ENCODE measurements around the gene DNAJC8.

Gene DNAJC8

DNA sequence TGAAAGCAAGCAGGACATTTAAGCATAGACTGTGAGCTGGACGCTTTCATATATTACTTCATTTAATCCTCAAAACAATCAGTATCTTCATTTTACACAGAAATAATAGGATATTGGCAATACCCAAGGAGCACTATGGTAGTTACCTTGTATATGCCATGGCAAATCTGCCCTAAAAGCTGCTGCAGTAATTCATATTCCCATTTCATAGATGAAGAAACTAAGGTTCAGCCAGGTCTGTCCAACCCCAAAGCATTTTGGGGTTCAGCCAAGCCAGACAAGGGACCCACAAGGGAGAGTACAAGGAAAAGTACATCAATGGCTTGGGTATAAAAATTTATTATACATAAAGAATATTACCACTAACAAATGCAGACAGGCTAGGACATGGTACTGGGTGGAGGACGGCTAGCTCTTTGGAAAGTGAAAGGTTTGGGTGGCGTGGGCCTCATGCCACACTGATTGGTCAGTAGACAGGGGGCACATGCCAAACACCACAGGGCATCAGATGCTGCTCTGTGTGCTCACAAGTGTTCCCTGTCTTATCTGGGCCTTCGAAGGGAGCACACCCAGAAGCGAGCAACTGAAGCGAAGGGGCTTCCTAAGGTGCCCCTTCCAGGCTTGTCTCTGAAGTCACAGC lies 32.5 kb downstream of the DNAJC8 start:
- no peak for DNase-seq

DNA sequence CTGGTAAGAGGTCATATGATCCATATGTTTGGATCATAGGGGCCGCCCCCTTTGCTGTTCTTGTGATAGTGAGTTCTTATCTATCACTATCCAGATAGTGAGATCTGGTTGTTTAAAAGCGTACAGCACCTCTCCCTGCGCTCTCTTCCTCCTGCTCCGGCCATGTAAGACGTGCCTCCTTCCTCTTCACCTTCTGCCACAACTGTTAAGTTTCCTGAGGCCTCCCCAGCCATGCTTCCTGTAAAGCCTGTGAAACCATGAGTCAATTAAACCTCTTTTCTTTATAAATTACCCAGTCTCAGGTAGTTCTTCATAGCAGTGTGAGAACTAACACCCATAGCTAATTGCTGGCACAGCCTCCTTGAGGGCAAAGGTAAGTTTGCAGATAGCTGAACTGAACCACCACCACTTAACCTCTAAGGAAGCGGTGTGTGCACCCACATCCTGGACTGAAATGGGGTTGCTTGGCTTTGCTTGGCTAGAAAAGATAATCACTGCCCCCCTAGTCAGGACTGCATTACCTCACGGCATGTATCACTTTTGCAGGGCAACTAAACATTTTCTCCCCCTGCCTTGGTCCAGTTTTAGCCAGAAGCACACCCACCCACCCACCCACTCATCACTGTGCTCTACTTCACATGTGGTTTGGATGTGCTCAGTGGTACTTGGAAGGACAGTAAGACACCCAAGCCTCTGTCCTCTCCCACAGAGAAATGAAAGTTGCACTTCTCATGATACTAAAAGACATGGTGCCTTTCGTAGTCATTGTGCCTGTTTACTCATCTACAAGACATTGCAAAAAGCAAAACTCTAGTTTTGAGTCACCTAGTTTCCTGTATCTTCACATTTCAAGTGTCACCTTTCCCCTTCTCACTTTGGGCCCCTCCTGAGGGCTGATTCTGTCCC lies 33.2 kb downstream of the DNAJC8 start:
- no peak for DNase-seq

DNA sequence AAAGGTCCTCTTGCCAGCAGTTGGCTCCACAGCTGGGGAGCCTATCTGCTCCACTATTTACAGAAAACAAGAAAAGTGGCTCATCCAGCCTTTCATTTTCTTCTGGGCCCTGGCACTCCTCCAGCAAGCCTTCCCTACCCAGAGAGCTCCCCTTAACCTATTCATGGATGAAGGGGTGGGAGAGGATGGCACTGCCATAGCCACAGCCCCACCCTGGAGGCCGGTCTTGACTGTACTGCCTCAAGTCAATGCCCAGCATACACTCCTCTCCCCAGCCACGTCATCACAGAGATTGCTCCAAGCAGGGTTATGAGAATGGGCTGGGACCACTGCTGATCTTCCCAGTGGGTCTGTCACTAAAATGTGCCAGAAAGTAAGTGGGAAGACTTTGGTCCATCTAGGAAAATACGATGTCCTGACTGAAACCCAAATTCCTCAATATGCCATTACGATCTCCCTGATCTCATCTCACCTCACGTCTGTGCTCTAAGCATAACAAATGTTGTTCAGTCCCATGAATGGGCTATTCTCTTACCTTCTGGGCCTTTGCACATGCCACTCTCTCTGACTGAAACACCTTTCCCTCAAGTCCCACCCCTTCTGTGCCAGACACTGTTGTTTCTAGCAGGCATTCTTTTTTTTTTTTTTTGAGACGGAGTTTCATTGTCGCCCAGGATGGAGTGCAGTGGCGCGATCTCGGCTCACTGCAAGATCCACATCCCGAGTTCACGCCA lies 35.0 kb downstream of the DNAJC8 start:
- DNase-seq, result no peak

DNA sequence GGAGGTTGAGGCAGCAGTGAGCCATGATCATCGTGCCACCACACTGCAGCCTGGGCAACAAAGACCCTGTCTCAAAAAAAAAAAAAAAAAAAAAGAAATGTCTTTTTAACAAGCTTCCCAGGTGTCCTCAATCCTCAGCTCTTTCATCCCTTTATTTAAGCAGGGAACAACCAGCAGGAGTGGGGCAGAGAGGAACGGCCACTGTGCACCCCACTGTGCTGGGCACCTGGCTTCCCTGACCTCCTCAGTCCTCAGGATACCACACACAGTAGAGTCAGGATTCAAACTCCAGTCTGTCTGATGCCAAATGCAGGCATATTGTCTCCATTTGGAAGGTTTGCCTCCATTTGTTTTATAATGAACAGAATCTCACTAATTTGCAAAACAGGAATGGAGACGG lies 36.5 kb downstream of the DNAJC8 start:
- DNase-seq, result no peak

DNA sequence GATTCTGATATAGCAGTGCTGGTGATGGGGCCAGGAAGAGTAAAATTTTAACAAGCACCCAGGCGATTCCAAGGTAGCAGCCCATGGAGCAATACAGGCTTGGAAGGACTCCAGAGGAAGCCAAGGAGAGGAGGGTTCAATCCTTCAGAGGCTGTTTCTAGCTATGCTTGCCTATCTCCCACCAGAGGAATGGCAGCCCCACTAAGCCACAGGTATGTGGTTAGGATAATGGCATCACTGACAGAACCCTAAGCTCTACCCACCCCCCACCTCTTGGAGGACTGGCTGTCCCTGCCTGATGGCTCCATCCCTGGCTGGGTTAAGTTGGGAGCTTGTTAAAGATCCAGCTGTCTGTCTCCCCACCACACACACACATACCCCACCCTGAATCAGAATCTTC lies 37.0 kb downstream of the DNAJC8 start:
- no peak for DNase-seq

DNA sequence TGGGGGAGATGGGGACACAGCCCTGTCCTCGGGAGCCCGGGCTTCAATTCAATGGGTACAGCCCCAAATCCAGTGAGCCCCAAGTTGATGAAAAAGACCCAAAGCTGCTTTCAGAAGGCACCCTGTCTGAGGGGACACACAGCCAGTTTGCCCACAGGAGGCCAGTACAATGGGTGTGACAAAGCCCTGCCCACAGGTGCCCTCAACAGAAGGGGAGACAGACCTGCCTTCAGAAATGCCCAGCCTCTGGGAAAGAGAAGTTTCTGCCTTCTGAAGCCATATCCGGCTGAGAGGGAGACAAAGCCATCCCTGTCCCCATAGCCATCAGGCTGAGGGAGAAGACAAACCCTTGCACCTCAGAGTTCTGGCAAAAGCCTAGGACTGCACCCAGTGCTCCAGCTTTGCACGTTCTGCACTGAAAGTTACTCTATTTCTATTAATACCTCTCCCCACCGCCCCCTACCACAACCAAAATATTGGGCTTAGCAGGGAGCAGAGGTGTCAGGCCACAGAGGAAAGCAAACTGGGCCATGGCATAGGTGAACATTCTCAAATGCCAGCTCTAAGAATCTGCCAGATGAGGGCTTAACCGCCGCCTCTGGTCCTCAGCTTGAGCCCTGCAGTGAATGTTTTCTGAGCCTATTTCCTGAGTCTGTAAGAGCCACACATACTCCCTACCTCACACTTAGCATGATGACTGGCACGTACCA lies 38.3 kb downstream of the DNAJC8 start:
- no peak for DNase-seq

DNA sequence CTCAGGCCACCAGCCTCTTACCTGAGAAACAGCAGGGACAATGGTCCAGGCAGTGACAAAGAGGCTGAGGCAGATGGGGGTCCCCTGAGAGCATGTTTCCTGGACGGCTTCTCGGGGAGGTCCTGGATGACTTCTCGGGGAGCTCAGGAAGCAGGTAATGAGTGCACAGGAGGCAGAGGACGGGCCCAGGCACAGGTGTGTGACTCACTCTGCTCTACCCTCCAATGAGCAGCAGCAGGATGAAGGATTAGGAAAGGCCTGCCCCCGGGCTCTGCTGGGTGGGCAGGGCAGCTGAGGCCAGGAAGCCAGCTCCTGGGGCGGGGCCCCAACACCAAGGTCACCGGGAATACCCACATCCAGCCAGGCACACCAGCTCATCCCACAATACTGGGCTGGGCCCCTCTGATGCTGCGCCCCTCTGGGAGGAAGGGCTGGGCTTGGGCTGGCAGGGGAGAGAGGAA lies 39.1 kb downstream of the DNAJC8 start:
- no peak for DNase-seq

DNA sequence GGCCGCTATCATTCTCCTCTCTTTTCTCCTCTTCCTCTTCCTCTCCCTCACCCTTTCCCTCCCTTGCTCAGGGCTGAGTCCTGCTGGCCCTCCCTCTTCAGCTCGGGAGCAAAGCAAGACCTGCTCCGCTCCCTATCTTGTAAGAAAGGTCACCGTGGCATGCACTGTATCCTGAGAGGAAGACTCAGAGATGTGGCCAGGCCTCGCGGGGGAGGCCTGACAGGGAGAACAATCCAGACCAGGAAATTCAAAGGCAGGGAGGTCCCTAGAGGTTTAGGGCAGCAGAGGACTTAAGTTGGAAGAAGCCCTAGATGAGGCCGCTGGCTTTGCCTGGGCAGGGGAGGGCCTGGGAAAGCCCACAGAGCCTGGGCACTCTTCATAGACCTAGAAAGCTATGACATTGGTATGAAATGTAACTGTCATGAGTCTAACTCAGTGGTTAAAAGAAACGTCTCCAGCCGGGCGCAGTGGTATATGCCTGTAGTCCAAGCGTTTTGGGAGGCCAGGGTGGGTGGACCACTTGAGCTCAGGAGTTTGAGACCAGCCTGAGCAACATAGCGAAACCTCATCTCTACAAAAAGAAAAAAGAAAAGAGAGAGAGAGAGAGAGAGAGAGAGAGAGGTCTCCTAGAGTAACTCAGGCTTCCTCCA lies 41.7 kb downstream of the DNAJC8 start:
- DNase-seq, result peak; percentile 46

DNA sequence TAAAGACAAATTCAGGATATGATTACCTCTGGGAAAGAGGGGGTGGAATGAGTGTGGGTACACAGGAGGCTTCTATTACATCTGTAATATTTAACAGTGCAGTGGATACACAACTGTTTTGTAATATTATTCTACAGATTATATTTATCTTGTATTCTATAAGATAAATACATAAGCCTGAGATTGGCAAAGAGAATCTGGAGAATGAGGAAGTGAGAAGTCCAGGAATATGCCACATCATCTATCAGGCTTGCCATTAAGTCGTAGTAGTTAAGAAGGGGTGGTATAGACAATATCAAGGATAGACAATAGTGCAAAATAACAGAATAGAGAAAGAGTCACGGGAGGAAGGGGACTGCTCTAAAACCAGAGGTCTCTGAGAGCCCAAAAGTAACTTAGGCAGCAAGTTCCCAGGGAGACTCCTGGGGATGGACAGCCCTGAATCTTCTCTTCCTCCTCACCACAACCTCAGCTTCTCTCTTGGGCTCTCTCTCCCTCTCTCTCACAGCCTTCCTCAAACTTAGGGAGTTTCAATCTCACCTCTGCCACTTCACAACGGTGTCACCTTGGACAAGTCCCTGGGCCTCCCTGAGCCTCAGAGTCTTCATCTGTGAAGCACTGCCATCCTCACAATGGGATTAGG lies 42.4 kb downstream of the DNAJC8 start:
- peak; percentile 51 for DNase-seq

DNA sequence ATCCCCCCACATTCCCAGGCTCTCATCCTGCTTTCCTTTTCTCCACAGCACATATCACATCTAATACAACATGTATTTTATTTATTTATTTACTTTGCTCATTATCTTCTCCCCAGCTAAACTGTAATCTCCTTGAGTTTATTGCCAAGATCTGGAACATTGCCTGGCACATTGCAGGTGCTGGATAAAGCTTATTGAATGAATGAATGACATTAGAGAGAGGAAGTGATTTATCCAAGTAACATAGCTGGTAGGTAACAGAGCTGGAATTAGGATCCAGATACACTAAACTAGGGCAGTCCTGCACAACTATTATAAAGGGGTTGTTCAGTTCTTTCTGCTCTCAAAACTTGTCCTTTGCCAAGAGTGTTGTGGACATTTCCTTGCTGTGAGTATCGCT lies 47.8 kb downstream of the DNAJC8 start:
- DNase-seq, result no peak

DNA sequence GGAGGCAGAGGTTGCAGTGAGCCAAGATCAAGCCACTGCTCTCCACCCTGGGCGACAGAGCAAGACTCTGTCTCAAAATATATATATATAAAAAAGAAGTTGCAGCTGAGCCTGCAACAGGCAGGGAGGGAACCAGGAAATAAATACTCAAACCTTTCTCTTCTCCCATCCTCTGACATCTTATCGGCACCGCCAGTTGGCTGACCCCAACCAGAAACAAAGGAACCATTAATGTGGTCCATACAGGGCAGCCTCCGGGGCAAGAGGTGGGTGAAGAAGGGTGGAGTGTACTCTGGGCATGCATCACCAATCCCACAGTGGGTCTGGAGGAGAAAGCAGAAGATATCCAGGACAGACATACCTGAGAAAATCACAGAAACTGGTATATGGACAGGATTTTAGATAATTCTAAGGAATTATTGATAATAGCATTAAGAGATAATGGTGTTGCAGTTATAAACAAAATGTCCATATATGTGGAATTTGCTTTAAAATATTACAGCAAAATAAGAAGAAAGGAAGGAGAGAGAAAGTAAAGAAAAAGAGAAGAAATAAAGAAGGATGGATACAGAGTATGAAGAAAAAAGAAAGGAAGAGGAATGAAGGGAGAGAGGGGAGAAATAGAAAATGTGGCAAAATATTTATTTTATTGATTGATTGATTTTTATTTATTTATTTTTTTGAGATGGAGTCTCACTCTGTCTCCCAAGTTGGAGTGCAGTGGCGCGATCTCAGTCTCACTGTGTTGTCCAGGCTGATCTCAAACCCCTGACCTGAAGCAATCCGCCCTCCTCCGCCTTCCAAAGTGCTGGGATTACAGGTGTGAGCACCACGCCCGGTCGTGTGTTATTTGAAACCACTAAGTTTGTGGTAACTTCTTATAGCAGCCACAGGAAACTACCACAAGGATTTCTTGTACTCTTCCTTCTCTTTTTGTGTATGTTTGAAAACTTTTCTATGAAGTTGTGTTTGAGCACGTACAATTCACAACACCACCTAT lies 52.2 kb downstream of the DNAJC8 start:
- DNase-seq, result no peak

DNA sequence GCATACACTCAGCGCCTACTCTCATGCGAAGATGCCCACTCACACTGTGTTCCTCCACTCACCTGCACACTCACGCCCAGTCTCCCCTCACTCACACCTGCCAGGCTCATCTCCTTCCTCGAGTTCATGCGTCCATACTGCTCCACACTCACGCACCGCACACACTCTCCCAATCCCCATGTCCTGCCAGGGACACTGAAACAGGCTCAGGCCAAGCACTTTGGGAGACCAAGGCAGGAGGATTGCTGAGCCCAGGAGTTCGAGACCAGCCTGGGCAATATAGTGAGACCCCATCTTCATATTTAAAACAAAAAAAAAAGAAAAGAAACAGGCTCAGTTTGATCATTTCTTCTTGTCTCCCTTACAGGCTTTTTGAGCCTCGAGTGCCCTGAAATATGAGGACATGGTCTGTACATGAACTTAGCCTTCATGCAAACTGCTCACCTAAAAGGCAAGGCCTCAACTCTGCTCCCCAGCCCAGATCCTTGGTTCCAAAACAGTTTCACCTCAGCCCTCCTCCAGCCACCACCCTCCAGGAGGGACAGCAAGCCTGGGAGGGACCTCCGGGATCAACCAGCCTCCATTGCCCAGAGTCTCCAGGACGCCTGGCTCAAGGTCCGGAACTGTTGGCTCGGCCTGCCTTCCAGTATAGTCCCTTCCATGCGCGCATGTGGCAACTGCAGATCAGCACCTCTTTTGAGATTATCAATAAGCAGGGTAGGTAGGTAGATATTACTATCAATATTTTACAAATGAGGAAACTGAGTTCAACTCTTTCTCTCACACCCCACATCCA lies 53.9 kb downstream of the DNAJC8 start:
- DNase-seq, result no peak

DNA sequence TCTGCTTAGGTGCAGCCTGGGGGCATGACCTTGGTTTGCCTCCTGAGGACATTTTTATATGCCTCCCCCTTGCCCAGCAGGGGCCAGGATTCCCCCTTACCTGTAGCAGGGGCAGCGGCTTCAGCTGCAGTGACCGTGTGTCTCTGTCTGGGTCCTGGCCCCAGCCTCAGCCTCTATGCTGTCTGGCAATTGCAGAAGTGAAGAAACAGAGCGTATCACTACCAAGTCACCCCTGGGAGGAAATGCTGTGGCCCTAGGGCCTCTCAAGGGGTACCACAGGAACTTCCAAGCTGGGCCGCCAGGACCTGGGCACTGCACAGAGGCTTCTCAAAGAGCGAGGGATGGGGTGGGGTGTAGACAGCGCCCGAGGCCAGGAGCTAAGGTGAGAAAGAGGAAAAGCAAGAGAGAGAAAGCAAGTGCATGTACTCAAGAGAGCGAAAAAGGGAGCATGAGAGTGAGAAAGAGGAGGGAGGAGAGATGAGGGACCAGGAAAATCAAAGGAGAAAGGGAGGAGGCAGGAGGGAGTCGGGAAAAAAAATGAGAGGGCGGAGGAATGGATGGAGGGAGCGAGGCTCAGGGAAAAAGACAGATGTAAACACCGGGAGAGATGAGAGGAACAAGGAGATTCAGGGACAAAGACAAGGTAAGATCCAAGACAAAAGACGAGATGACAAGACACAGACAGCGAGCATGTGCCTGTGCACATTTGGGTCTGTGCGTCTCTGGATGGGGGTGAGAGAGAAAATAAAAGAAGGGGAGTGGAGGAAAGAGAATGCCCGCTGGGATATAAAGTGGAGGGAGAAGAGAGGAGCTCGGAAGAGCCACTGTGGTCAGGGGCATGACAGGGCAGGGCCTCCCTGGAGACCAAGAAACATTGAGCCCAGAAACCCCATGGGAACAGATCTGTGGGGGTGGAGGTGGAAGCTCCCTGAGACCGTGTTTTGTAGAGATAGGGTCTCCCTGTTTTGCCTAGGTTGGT lies 56.0 kb downstream of the DNAJC8 start, which contains the start of gene PTAFR:
TSS of gene PTAFR (minus strand) at position 199 of the 979 bp plus-strand sequence. CDS start 25,669 bp downstream, outside the sequence.
- no peak for DNase-seq

DNA sequence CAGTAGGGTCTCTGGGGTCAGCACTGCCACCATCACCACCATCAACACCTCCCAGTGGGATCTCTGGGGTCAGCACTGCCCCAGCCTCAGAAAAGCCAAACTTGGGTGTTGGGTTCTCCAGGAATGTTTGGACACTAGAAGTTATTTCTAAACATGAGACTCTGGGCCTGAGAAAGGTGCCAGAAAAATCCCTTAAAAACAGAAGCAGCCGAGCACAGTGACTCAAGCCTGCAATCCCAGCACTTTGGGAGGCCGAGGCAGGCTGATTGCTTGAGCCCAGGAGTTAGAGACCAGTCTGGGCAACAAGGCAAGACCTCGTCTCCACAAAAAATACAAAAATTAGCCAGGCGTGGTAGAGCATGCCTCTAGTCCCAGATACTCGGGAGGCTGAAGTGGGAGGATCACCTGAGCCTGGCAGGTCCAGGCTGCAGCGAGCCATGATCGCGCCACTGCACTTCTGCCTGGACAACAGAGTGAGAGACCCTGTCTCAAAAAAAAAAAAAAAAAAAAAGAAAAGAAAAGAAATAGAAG lies 56.8 kb downstream of the DNAJC8 start:
- DNase-seq, result no peak

DNA sequence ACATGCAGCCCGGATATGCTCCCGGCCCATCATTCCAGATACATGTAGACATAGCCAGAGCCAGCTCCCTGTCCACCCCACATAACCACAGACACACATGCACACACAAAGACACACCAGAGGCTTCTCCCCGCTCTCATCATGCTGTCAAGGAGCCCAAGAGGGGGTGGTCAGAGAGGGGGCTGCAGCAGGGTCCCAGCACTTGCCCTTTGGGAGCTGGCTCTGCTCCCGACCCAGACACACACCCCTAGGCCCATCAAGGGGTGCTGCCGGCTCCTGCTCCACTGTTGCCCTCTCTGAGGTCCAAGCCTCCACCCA lies 58.9 kb downstream of the DNAJC8 start:
- peak; percentile 36 for DNase-seq

DNA sequence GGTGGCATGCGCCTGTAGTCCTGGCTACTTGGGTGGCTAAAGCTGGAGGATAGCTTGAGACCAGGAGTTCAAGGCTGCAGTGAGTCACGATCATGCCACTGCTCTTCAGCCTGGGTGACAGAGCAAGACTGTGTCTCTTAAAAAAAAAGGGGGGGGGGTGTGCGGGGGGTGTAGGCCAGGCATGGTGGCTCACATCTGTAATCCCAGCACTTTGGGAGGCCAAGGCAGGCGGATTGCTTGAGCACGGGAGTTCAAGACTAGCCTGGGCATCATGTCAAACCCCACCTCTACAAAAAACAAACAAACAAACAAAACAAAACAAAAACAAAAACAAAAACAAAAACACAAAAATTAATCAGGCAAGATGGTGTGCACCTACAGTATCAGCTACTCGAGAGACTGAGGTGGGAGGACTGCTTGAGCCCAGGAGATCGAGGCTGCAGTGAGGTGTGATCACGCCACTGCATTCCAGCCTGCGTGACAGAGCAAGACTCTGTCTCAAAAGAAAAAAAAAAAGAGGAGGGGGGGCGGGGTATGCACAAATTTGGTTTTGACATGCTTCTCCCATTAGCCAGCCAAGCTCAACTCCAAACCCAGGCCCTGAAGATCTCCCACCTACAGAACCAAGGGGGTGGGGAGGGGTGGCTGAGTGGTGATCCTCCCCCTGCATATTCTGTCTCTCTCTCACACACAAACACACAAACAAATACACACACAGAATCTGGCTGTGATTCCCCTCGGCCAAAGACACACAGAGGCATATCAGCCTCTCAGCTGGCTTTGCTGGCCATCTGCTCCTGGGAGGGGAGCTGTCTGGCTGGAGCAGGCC lies 59.5 kb downstream of the DNAJC8 start:
- DNase-seq, result peak; percentile 22

DNA sequence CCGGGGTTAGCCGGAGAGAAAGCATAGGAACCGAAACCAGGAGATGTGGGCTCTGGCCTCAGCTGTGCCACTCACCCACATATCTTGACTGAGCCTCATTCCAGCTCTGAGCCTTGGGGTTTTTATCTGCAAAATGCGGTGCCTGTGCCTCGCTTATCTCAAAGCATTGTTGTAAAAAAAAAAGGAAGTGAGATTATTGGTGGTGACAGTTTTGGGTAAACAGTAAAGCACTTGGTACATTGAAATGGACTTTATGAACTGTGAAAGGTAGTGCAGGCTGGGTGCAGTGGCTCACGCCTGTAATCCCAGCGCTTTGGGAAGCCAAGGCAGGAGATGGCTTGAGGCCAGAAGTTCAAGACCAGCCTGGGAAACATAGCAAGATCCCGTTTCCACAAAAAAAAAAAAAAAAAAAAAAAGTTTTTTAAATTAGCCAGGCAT lies 60.1 kb downstream of the DNAJC8 start:
- no peak for DNase-seq

Measured in fibroblast of skin of scalp (primary cell).